H1 (cell line): Measurements from ENCODE around the gene MRPS27. TPM values are rescaled to one million over a fixed set of nuclear protein-coding genes. Genes with fewer than 3 reads are reported as not detected.

ENCODE experiments used
- ASH2L ChIP-seq: fragments of 200-600, 300-600 bp; sonication (generic); IDR thresholded peaks from one replicate; pipeline ENCODE4 v1.7.1; 2017; ENCODE audit warnings: low read length
- HDAC6 ChIP-seq: IDR thresholded peaks from one replicate; pipeline ENCODE4 v1.7.1; 2012; ENCODE audit warnings: low read depth, mild to moderate bottlenecking, inconsistent platforms, low read length, moderate library complexity
- YY1 ChIP-seq: IDR thresholded peaks from 2 replicates; pipeline ENCODE4 v1.6.1; 2011; ENCODE audit warnings: low read depth, mild to moderate bottlenecking, low read length
- polyA plus RNA-seq, 7 experiments: library from polyadenylated mRNA; depleted of rRNA in 3 of 7; stranded (reverse) in 5 of 7; unstranded in 2 of 7; fragments of >200 nt in 5 of 7; fragments of 200-250 nt in 2 of 7; gene quantifications; 1 replicate in 5 of 7; 2 replicates in 1 of 7; 4 replicates in 1 of 7; pipeline versions ENCODE4 v1.2.1 to v1.2.3, GENCODE V29; 2011 to 2013; ENCODE audit warnings: missing spikeins in 2 of 7, mixed read lengths in 2 of 7
- total RNA-seq: library from RNA; stranded (reverse); fragmentation: NEBNext Ultra II Directional; extraction: Animal tissue kit (Norgen Biotek cat#: 25700); gene quantifications from 2 replicates; pipeline ENCODE4 v1.2.1, GENCODE V29; 2021

Gene MRPS27
- total and polyA plus RNA-seq, 2 of the 8 experiments (the other 6 are each of a cell fraction or from before 2014, with no cell fraction given) = 93.2 to 102 TPM

DNA sequence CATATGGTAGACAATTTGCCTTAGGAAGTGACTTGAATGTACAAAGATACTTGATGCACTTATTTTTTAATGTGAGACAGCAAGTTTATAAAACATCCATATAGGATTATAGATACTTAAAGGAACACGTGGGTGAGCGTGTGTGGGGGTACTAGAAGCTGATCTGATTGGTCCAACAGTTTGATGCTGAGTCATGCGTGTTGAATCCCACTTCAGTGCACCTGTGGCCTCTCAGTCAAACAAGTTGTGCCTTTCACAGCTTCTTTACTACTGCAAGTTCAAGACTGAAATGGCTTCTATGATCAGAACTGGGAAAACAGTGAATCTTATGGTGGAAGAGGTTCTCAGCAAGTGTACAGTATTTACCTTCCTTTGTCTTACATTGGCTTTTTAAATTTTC is 113.9 kb downstream of the MRPS27 start (continued):
- TF ChIP-seq HDAC6 (no peak), YY1 (no peak), ASH2L (no peak)
